ENCODE measurements around the gene PDK2.
A peak's percentile ranks its signal among the peaks of the same experiment; 100 is the strongest.

PDK2 gene

DNA sequence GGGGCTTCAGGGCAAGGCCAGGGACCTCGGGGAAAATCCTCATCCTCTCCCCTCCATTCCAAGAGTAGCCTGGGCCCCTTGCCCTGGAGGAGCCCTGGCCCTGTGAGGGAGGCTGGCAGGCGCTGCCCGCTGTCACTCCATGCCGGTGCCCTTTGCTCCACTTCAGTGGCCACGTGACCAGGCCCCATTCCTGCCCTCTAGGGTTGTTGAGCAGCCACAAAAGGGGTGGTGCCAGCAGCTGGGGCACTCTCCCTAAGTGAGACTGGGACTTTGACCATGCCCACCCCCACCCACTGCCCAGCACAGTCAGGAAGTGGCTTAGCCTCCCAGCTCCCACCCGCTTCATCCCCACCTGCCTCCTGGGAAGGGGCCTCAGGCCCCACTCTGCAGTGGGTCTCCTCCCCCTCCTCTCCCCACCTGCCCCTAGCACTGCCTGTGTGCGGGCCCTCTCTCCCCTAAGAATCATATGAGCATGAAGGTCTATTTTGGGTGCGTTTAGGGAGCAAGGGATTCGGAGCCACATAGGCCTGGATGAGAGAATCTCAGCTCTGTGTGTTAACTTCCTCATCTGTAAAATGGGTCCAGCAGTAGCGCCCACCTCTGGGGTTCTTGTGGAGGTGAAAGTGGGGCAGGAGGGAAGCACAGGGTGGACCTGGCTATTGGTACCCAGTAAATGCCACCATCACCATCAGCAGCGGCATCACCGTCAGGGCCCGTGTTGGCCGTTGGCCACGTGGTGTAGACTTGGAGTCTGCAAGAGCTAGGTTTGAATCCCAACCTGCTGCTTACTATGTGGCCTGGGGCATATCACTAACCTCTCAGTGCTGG lies 7.2 kb downstream of the PDK2 start:
- no peak for DNase-seq

DNA sequence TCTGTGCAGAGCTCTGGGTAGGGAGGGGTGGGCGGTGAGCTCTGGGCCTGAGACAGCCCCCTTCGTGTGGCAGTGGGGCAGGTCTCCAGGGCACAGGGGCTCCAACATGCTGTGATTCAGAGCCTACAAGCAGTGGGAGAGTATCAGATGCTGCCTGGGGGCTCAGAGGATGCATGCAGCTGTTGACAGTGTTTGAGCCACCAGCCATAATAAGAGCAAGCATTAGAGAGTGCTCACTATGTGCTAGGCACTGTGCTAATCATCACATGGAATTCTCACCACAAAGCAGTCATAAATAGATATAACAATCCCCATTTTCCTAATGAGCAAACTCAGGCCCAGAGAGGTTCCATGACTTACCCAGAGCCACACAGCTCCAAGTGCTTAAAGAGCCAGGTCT lies 8.1 kb downstream of the PDK2 start:
- no peak for DNase-seq

DNA sequence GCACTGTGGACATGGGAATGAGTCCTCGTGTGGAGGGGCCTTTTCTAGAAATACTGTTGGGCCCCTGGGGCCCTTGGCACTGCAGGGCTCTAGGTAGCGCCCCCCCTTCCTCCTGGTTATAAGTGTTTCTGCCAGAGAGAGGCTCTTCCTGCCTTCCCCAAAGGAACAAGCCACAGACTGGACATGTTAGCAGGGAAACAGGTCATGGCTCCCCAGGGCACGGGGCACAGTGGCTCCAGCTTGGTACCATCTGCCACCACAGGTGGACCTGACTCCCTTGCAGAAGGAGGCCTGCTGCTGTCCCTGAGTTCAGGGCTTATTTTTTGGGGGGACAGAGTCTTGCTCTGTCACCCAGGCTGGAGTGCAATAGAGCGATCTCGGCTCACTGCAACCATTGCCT lies 8.8 kb downstream of the PDK2 start:
- DNase-seq, result no peak

- no peak for DNase-seq
Observed at GRCh38 chr17:50105811-50106210, 10.7 kb downstream of the PDK2 start.

GRCh38 chr17:50106393-50107131 lies 11.4 kb downstream of the PDK2 start:
- DNase-seq, result no peak

- DNase-seq, result no peak
Observed at GRCh38 chr17:50107790-50108414, 12.8 kb downstream of the PDK2 start.

DNA sequence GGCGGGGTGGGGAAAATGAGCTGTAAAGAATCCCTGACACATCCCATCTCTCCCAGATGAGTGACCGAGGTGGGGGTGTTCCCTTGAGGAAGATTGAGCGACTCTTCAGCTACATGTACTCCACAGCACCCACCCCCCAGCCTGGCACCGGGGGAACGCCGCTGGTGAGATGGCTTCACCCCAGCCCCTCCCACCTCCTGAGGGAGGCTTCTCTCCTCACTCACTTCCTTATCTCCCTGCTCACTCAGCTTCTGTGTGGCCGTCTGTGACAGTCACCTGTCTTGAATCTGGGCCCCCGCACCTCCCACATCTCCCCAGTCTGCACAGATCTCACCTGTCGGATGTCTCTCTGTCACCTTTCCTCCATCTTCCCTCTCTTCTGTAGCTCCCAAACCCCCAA lies 13.4 kb downstream of the PDK2 start:
- DNase-seq, result no peak

- no peak for DNase-seq
Observed at GRCh38 chr17:50109207-50109606, 14.1 kb downstream of the PDK2 start.

GRCh38 chr17:50109785-50110184 lies 14.6 kb downstream of the PDK2 start:
- DNase-seq, result no peak

GRCh38 chr17:50110591-50111349 lies 15.6 kb downstream of the PDK2 start:
- no peak for DNase-seq

DNA sequence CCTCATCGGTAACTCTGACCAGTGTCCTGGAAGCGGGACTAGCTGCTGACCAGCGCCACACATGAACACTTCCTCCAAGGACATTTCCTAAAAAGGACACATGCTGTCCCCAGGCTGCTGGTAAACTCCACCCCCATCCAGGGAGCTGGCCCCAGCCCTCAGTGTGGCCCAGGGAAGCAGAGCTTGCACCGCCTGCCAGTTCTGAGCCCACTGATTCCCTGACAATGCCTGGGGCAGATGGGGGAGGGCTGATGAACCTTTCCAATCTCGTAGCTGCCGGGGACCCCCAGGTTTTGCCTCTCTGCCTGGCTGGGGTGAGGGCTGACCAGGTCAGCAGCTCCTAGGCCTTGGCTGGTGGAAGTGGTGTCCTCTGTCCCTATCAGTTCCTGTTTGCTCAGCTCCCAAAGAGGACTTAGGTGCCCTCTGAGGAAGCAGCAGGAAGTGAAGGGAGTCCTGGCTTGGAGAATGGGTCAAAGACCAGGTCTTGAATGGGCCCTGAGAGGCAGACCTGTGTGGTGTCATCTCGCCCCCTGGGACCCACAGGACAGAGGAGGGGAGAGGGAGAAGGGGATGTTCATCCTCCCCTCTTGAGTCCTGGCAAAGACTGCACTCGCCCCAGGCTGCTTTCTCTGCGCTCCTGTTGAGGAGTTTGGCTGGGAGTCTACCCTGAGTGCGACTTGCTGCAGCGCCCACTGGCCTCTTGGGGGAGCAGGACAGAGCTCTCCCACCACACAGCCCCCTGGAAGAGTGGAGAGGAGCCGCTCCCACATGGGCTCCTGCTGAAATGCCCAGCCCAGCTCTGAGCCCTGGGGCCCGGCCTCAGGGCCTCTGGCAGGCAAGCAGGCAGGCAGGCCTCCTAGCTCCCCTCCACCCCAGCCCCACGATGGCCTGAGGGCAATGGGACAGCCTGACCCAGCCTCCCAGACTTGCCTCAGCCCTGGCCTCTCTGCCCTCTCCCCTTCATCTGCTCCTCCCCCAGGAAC lies 16.8 kb downstream of the PDK2 start:
- no peak for DNase-seq

DNA sequence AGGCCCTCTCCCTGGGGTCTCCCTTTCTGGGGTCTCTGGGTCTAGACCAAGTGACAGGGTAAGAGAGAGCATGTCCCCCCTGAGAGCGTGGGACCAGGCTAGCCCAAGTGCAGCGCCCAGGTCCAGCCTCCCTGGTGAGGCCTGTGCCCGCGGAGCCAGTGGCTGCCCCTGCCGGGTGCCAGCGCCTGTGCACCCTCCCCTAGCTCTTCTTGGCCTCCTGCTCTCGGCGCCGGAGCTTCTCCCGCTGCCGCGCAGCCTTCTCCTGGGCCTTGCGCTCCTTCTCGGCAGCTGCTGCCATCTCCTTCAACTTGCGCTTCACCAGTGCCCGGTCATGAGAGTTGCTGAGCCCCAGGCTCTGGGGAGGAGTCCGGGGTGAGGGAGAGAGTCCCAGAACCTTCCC lies 17.5 kb downstream of the PDK2 start:
- no peak for DNase-seq

DNA sequence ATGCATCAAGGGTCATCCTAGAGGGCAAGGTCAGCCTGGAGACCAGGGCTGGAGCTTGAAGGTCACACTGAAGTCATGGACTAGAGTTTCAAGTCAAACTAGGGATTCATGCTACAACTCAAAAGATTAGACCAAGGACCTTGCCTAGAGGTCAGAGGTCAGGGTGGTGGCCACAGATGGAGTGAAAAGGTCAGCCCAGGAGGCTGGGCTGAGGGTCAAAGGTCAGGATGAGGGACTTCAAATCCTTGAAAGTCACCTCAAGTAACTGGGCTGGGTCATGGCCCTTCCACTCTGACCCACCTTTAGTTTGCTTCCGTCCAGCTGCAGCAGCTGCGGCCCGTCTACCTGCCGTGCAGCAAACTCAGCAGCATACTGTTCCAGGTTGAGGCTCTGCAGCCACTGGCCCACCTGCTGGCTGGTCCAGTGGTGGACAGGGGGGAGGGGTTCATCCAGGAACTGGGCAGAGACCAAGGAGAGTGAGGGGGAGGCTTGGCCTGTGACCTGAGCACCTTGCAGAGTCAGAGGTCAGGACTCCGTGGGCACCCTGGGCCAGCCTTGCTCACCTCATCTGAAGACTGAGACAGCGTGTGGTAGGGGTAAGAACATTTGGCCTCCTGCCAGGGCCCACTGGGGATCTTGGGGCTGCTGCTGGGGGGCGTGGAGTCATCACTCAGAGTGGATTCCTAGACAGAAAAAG lies 18.6 kb downstream of the PDK2 start:
- no peak for DNase-seq

GRCh38 chr17:50114401-50114800 lies 19.2 kb downstream of the PDK2 start:
- DNase-seq, result no peak

- DNase-seq, result peak; percentile 20
Observed at GRCh38 chr17:50114849-50115357, 19.8 kb downstream of the PDK2 start.

- no peak for DNase-seq
Observed at GRCh38 chr17:50115756-50116155, 20.6 kb downstream of the PDK2 start.

GRCh38 chr17:50117202-50118051 lies 22.3 kb downstream of the PDK2 start:
- no peak for DNase-seq

- DNase-seq, result no peak
Observed at GRCh38 chr17:50118076-50118827, 23.1 kb downstream of the PDK2 start.

DNA sequence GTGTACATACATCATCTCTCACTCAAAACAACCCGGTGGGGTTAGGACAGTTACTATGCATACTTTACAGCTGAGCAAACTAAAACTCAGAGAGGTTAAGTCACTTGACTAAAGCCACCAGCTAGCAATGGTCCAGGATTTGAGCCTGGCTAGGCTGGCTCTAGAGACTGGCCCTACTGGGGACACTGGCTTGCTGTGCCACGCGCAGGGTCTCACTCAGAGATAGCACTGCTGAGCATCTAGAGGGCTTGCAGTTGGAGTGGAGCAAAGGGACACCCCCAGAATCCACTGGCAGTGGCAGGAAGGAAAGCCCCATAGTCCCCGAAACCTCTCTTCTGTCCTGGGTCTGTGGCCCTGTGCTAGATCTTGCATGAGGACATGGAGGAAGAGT lies 23.7 kb downstream of the PDK2 start:
- no peak for DNase-seq
